Spleen (tissue), 7 donors: ENCODE measurements around the gene BLCAP.

Experiments used
- CTCF ChIP-seq, 11 experiments: fragments of 200-600 bp in 7 of 11; fragments of 450-650 bp in 4 of 11; sonication (generic) in 4 of 11; IDR thresholded peaks in 8 of 11; conservative IDR thresholded peaks in 3 of 11; 1 replicate in 7 of 11; 2 replicates in 4 of 11; pipeline versions ENCODE4 v1.4.0 to v1.8.0; 2016 to 2021; ENCODE audit warnings: antibody characterized with exemption in 11 of 11, inconsistent platforms in 4 of 11, mild to moderate bottlenecking in 1 of 11
- POLR2A ChIP-seq, 3 donors: fragments of 450-650 bp; IDR thresholded peaks; one replicate each; pipeline ENCODE4 v1.5.1; 2017; ENCODE audit warnings: antibody characterized with exemption in 3 of 3, mild to moderate bottlenecking in 1 of 3
- POLR2AphosphoS5 ChIP-seq, 3 donors: sonication (generic); formaldehyde crosslinking; IDR thresholded peaks; one replicate each; pipeline ENCODE4 v1.5.1; 2017; ENCODE audit warnings: antibody characterized with exemption in 3 of 3
- donor health status: DM: no; HTN: no; CAD: no; lungs with moderate emphysema.
- donor health status: DM: no; HTN: no; CAD: no.
- donor health status: DM: no; HTN: no; CAD: no.

DNA sequence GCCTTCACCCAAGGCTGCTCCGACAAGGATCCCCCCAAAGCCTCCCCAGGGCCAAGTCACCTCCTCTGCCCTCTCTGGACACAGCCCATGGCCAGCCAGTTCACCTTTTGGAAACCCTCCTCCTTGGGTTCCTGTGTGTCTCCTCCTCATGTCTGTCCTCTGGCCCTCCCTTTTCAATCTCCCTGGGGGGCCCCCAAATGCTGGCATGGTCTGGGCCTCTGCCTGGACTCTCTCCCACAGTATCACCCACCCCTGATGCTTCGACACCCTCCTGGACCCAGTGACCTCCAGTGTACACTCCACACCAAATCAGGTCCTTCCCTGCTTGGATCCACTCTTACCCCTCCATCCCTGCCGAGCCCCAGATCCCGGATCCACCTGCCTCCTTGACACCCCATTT, 53.3 kb downstream of the BLCAP start:
- TF ChIP-seq CTCF (IDR thresholded peaks at IDR 0.05 in 8 of 11, conservative IDR thresholded peaks at IDR 0.05 in 3 of 11) = no peak
- TF ChIP-seq POLR2A (IDR thresholded peaks at IDR 0.05) = no peak
- no peak for TF ChIP-seq POLR2AphosphoS5 (IDR thresholded peaks at IDR 0.05)
